Stimulated activated CD4-positive, alpha-beta T cell treated with anti-CD3 and anti-CD28 coated beads, Interleukin-2, amount 100 ng/mL, for 24 hours (primary cell): ENCODE data around the gene SLC35D1.
A peak's percentile ranks its signal among the peaks of the same experiment; 100 is the strongest.
"Not testable (repeated sequence)": the region's sequence is repeated elsewhere in the genome, so short reads cannot be mapped to it uniquely, and the experiment has no call there.

Experiments
- DNase-seq, 2 donors: peaks; one replicate each; pipeline ENCODE4 v3.0.0-alpha.2; 2020

The SLC35D1 gene

DNA sequence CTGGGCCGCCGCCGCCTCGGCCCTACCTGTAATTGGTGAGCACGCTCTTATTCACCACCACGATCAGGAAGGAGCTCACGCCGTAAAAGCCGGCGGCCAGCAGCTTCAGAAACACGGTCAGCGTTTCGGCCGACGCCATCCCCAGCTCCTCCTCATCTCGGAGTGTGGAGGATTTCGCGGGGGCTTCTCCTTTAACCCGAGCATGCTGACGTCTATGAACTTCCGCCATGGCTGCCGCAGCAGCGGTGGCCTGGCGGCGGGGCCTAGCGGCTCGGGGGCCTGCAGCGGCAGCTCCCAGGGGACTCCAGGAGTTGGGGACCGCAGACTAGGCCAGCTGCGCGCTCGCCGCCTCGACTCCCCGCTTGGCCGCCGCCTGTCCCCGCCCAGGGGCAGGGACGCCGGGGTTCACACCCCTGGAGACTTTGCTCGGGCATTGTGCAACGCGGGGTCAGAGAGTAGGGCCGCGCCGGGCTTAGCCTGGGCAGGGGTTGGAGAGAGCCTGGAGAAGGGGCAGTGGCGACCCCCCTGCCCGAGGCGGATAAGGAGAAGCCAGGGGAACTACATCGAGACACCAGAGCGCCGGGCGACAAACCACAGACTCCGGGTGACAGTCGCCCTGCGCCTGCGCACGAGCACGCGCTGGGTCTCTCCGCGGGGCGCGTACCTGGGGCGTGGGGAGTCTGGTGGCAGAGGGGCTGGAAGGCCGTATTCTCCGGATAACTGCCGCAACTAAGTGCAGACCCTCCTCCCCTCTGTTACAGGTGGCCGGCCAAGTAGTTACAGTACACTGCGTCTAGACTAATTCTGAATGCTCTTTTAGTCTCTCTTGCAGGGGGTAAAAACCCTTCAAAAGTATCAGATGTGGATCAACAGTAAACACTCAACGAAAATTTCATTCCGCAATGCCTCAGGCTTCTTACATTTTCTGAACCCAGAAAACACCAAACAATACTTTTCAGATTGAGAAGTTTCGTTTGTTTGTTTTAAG, at the start of gene SLC35D1:
TSS of gene SLC35D1 (minus strand) at position 364 of the 988 bp plus-strand sequence. CDS start at position 229, 135 bp downstream.
- DNase-seq = peak; percentile 78 to 84

DNA sequence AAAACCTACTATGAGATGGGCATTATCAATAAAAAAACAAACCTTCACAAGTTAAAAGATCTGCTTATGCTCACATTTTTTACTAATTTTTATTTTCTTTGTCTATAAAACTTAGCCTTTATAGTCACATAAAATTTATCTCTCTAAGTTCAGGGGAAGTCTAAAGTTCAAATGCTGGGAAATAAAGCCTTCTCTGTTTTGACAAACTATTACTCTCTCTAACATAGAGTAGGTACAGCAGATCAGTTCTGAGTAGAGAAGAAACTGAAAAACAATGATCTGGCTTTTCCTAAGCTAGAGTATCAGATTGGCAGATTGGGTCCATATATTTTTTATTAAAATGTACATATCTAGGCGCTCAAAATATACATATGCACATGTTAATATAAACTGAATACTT, 49.6 kb upstream of the SLC35D1 start:
- no peak for DNase-seq

- no peak for DNase-seq
These were observed 46.9 kb upstream of the SLC35D1 start for GRCh38 chr1:67100833-67101232.

DNA sequence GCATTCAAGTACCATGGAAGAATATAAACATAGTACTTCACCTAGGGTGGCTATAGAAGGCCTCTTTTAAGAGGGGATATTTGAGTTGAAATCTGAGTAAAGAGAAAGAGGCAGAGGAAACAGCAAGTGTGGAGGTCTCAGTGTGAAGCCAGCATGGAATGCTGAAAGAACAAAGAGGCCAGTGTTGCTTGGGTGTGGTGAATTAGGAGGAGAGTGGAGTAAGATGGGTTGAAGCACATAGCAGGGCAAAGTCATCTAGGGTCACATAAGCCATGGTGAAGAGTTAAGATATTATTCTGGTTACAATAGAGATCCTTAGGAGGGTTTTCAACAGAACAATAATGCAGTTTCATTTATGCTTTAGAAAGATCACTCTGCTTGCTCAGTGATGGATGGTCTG, 43.4 kb upstream of the SLC35D1 start:
- no peak for DNase-seq

GRCh38 chr1:67094191-67094590, 40.2 kb upstream of the SLC35D1 start:
- DNase-seq = no peak

DNA sequence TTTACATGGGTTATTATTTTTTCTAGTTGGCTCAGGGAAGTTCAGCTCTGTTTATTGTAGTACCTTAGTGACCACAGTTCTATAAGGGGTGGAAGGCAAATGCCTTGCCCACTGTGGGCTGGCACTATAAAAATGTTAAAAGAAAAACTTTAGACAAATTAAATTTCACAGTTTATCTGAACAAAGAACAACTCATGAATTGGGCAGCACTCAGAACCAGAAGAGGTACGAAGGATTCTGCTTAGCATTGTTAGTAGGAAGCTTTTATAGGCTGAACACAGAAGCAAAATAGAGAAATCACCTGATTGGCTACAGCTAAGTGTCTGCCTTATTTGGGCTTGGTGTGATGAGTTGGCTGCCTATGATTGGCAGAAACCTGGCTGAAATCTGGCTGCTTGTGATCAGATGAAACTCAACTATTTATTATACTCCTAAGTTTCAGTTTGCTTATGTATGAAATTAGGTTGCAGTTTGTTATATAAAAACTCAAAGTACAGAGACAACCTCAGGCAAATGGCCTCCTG, 35.8 kb upstream of the SLC35D1 start:
- DNase-seq = no peak

- no peak for DNase-seq
These were observed 34.5 kb upstream of the SLC35D1 start for GRCh38 chr1:67088440-67088839.

DNA sequence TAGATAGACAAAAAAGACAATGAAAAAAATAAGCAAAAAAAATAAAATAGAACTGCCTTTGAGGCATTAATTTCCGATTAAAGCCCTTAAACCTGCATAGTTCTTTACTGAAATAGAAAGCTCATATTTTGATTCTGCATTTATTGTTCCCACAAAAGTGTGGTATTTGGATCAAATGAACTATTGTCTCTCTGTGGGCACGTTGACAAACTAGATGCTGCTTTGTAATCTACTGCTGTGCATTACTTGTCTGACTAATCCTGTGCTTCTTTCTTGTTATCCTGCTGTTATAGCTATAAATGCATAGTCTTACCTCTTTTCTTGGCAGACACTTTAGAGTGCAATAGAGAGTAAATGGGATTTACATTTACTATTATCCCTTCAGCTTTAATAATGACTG, 31.4 kb upstream of the SLC35D1 start:
- no peak for DNase-seq

GRCh38 chr1:67084765-67085318, 30.9 kb upstream of the SLC35D1 start:
- no peak for DNase-seq

GRCh38 chr1:67078291-67078690, 24.3 kb upstream of the SLC35D1 start:
- DNase-seq = no peak

DNA sequence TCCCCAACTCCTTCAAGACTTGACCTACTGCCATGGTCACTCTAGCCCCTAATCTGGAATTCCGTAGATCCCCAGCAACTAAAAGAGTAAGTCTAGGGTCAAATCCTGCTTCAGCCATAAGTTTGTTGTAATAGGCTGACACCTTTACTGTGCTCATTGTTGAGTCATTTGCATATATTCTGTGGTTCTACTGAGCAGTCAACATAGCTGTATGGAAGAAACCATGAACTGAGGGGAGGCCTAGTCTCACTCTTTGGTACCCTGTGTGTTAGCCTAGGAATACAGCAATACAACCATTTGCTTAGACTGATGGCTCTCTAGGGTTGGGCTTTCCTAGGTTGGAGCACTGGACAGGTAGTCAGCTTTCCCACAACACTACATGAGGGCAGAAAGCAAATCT, 23.6 kb upstream of the SLC35D1 start:
- DNase-seq = no peak

DNA sequence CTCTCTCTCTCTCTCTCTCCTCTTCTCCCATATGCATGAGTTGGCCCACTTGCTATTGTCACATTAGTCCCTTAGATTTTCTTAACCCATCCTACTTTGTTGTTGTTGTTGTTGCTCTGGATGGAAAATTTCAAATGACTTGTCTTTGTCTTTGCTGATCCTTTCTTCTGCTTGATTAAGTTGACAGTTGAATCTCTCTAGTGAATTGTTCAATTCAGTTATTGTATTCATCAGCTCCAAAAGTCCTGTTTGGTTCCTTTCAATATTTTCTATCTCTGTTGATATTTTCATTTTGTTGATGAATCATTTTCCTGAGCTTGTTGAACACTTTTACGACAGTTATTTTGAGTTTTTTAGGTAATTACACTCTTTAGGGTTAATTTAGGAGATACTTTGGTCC, 18.8 kb upstream of the SLC35D1 start:
- DNase-seq = no peak

GRCh38 chr1:67067655-67068054, 13.7 kb upstream of the SLC35D1 start:
- not testable (repeated sequence) for DNase-seq

DNA sequence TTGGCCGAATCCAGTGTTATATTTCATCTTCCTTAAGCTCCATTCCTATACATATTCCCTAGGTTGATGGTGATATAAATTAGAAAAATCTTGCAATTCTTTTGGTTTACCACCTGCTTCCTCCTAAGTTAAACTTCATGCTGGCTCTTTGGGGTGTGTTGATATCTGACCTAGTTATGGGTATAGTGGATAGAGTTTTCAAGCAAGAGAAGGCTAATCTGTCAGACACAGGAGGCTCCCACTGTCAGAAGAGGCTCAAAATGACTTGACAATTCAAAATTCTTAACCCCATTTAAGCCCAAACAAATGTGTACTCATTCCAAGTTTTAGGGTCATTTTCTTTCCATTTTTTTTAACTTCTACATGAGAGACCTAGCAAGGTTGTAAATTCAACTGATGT, 8.5 kb upstream of the SLC35D1 start:
- no peak for DNase-seq

DNA sequence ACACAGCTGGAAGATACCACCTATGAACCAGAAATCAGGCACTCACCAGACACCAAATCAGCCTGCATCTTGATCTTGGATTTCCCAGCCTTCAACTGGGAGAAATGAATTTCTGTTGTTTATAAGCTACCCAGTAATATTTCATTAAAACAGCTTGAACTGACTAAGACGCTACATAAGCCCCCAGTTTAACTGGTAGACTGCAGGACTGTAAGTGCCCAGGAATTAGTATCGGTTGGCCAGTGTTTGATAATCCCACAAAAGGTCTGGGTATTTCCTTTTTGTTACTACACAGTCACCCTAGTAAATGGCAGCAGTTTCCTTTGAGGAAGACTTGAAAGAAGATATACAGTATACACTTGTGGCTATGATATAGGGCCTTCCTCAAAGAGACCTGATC, 7.3 kb upstream of the SLC35D1 start:
- no peak for DNase-seq

DNA sequence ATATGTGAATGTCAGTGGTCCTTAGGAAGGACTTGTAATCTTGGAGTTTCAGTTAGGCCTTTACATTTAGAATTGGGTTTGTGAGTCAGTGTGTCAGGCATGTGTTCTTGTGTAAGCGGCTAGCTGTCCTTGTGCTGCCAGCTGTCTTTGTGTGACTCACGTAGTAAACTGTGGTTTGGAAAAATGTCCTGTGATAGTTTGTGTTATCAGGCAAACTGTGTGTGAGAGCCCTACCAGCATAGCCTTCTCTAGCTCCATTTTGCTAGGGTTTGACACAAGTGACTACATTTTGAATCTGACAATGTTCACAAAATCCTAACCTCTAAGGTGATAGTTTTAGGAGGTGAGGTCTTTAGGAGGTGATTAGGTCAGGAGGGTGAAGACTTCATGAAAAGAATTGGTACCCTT, 6.9 kb upstream of the SLC35D1 start:
- DNase-seq = no peak

DNA sequence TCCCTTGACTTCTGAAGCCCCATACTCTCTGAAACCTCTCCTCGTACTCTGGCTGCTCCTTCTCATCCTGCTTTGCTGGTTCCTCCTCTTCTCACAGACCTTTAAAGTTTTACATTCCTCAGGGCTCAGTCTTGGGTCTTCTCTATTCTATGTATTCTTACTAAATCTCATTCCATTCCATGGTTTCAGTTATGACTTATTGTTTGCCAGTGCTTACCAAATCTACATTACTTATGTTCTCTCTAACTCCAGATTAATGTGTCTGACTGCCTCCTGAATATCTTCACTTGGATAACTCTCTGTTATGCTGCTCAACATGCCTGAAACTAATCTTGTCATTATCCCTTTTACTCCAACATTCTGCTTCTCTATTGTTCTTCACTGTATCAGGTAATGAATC, 5.4 kb upstream of the SLC35D1 start:
- DNase-seq = no peak

DNA sequence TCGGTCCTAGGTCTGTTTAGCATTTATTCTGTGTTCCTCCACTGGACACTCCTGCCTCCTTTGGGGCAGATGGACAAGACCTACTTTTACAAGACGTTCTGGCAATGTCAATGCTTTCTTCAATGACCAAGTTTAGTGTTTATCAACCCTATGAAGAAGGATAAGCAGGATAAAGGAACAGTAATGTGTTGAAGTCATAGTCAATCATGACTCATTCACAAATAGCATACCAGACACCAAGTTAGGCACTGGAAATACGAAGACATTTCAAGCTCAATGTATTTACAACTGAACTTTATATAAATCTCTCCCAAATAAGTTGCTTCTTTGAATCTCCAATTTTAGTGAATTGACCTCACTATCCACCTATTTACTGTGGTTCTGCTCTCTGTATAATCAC, 4.8 kb upstream of the SLC35D1 start:
- no peak for DNase-seq

- no peak for DNase-seq
These were observed 4.3 kb upstream of the SLC35D1 start for GRCh38 chr1:67058242-67058641.

DNA sequence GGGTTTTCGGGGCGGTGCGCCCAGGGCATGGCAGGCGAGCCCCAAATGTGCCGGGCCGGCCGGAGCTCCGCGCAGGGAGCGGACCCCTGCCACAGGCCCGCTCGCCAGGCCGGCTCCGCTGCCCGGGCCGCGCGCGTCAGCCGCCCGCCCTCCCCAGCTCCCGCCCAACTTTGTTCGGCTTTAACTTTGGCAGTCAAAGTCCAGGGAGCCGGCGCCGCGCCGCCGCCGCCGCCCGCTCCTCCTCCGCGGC, 488 bp downstream of the SLC35D1 start:
- DNase-seq = peak in 1 of 2 donors; percentile 37

DNA sequence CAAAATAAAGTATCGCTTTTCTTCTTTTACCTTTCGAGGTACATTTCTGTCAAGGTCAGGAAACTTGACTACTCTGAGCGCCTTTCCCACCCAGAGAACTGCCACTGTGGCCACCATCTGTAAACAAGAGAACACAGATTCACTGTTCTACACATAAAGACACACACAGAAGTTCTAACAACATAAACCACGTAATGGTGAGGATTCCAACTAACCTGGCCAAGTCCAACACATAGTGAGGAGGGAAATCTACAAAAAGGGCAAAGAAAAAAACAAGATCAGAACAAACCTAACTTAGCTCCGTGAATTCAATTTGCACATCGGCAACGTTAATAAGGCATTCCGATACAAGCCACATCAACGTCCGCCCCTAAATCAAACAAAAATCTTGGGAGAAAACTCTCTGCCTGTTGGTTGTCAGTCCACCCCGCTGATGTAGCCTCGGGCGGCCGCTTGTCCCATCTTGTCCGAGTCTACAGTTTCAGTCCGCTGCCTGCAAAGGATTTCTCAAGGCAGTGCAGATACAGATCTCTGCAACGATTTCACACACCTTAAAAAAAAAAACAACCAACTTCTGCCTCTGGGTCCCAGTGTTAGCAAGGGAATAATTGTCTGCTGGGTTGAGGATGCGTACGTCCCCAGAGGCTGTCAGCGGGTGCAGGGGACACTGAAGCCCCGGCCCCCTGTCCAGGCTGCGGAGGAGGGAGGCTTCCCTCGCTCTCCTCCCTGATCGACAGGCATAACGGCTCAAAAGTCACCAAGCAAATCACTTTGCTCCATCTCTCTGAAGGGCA, 1.0 kb downstream of the SLC35D1 start:
- peak; percentile 23 to 30 for DNase-seq

GRCh38 chr1:67051196-67051595, 2.8 kb downstream of the SLC35D1 start:
- DNase-seq = no peak

DNA sequence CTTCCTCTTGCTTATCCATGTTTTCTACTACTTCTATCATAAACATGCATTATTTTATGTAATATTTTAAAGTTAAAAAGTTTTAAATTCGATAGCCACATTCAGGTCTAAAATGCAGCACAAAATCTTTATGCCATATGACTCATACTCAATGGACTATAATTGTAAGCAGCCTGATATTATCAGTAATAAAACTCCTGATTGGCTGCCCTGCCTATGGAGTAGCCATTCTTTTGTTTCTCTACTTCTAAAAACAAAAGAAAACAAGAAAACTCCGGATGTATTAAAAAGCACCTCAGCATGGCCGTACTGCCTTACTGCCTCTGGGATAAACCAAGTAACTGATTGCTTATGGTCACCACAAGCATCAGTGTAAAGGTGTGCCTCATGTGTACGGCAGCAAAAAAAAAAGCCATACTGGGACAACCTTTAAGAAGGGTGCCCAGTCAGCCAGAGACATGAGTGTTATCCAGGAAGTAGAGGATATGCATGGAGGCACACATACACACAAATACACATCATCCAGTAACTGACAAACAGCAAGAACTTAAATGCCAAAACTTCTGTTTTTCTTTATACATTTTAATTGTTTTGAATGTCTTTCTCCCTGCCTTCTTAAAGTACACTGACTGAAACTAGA, 9.2 kb downstream of the SLC35D1 start:
- no peak for DNase-seq
